SH-SY5Y (cell line): ENCODE results near the gene PAPPA2.
A peak's percentile ranks its signal among the peaks of the same experiment; 100 is the strongest.

Source experiments
- GATA2 ChIP-seq: IDR thresholded peaks from 2 replicates; pipeline ENCODE4 v1.6.1; 2011; ENCODE audit warnings: mild to moderate bottlenecking, low read depth, low read length
- GATA3 ChIP-seq: IDR thresholded peaks from 2 replicates; pipeline ENCODE4 v1.6.1; 2011; ENCODE audit warnings: low read depth, mild to moderate bottlenecking, low read length, moderate library complexity

Gene PAPPA2

GRCh38 chr1:176552999-176553398 lies 90.0 kb downstream of the PAPPA2 start:
- TF ChIP-seq GATA2 (no peak), GATA3 (no peak)

DNA sequence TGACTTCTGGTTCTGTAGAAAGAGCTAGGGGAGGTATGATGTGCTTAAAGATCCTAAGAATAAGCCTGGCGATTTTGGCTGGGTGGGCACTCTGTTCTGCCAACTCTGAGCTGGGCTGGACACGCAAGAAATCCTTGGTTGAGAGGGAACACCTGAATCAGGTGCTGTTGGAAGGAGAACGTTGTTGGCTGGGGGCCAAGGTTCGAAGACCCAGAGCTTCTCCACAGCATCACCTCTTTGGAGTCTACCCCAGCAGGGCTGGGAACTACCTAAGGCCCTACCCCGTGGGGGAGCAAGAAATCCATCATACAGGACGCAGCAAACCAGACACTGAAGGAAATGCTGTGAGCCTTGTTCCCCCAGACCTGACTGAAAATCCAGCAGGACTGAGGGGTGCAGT lies 93.3 kb downstream of the PAPPA2 start:
- TF ChIP-seq GATA3 (no peak), GATA2 (no peak)

GRCh38 chr1:176557543-176558258 lies 94.7 kb downstream of the PAPPA2 start:
- no peak for TF ChIP-seq GATA2
- TF ChIP-seq GATA3 = no peak

- no peak for TF ChIP-seq GATA3
- TF ChIP-seq GATA2 = no peak
These were observed 95.6 kb downstream of the PAPPA2 start for GRCh38 chr1:176558561-176558960.

DNA sequence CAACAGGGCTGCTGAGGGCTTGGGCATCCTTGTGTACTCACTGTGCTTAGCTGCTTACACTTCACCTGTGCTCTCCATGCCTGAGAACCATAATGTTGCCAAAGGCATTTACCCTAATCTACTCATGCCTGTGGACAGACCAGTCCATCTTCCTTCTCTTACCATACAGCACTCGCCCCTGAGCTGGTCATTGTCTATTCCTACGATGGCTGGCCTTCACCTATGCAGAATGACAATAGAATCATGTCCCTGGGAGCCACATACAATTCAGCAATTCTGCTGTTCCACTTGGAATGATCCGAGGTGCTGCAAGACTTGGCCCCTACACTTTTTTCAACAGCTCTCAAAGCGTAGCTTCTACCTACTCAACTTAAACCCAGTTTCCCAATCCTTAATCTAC lies 96.5 kb downstream of the PAPPA2 start:
- TF ChIP-seq GATA2 (no peak), GATA3 (no peak)

DNA sequence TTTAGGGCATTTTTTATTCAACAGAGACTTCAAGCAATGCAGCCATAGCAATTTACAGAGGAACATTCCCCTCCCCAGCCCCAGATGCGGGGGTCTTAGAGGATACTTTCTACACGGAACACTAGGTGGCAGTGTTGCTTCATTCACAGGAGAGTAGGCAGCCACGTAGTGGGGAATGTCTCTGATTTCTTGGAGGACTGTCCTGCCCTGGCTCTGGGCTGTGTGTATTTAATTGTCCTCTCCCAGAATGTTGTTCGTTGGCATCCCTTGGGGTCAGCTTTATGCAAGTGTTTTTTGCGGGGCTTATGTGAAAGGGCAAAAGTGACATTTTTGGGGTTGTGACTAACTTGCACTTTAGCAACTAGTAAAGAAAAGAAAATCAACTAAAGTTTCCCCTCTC lies 96.9 kb downstream of the PAPPA2 start:
- TF ChIP-seq GATA2 (no peak), GATA3 (no peak)

DNA sequence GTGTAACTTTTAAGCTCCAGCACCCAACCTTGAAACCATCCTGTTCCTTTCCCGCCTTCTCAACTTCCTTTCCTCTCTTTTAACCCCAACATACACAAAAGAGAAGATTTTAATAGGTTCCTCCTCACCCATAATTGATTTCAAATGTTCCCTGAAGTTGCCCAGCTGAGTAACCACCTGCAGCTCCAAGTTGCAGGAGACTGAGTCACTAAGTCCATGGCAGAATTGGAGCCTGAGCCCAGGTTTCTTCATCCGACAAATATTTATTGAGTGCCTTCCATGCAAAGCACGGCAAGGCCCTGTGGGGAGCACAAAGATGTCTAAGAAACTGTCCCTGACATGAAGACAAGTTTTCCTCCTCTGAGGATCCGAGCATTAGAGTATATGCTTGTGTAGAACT lies 97.7 kb downstream of the PAPPA2 start:
- TF ChIP-seq GATA2 (no peak), GATA3 (no peak)

- TF ChIP-seq GATA3 (no peak), GATA2 (no peak)
These were observed 103.3 kb downstream of the PAPPA2 start for GRCh38 chr1:176566004-176566975.

GRCh38 chr1:176567190-176567794 lies 104.3 kb downstream of the PAPPA2 start:
- no peak for TF ChIP-seq GATA2

GRCh38 chr1:176568185-176568584 lies 105.2 kb downstream of the PAPPA2 start:
- no peak for TF ChIP-seq GATA2

DNA sequence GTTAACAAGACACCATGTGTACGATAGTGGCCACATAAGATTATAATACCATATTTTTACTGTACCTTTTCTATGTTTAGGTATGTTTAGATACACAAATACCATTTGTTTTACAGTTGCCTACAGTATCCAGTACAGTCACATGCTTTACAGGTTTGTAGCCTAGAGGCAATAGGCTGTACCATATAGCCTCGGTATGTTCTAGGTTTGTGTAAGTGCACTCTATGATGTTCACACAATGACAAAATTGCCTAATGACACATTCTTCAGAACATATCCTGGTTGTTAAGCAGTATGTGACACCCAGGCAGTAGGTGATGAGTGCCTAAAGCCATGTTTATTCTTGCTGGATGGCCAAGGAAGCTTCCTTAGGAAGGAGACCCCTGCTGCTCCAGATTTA lies 111.8 kb downstream of the PAPPA2 start:
- TF ChIP-seq GATA3 = no peak
- no peak for TF ChIP-seq GATA2

DNA sequence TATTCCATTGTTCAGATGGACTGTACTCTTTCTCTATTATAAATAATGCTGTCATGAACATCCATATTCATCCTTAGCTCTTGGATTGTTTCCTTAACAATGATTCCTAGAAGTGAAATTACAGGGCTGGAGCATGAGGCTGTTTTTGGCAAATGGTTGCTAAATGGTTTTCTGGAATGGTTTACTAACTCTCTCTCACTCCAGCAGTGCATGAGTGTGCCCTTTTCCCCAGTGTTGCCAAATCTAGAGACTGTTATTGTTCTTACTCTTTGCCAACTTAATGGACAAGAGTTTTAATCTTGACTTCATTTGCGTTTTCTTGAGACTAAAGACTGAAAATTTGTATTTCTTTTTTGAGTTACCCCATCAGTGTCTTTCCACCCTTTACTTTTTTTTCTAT lies 113.0 kb downstream of the PAPPA2 start:
- TF ChIP-seq GATA3 (no peak), GATA2 (no peak)

DNA sequence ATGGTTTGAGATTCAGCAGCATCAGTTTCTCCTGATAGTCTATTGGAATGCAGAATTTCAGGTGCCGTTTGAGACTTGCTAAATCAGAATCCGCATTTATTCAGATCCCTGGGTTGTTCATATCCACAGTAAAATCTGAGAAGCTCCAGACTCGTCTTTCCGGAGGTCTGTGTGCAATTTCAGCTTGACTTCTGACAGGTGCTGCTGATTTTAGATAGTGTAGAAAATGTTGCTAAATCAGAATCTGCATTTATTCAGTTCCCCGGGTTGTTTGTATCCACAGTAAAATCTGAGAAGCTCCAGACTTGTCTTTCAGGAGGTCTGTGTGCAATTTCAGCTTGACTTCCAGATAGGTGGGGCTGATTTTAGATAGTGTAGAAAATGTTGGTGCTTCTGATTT lies 113.7 kb downstream of the PAPPA2 start:
- TF ChIP-seq GATA3 (peak; percentile 51; the same call in 1 of the 2 replicates), GATA2 (peak; percentile 80)

DNA sequence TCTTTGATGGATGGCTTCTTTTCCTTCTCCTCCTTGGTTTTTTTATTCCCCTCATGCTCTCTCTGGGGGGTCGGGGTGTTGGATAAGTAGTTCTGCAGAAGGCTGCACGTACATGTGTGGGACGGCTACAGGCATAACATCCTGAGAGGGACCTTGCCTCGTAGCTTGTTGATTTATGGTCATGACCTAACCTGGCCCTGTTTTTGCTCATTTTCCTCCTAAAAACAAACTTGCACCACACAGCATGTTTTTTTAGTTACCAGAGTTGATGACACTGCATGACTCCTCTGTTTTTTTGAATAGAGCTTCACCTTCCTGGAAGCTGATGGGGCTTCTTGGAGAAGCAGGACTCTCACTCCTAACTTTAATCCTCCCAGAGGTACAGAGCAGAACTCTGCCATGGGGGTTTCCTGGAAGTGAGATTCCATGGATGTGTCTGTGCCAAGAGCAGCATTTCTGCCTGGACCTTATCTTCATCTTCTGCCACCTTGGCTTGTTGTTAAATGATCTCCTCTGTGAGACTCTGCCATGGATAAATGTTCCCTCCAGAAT lies 114.7 kb downstream of the PAPPA2 start:
- TF ChIP-seq GATA3 (no peak), GATA2 (no peak)

DNA sequence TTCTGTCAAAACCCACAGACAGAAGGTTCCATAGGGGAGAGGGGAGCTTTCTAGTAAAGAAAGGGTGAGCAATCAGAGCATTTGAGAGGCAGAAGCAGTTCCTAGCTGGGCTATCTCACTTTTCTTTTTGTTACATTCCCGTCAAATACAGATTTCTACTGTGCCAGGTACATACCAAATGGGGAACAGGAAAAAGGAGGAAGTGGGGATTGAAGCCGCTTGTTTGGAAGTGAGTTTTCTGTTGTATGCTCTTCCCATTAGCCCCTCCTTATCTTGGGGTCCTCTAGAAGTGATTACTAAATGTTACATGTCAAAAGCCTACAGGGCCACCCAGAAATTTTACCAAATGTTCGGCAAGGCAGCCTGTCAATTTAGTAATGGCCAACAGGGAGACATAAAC lies 116.1 kb downstream of the PAPPA2 start:
- TF ChIP-seq GATA3 (no peak), GATA2 (no peak)
